GM12891 (cell line): ENCODE results near the gene MAGEA1.
"Not testable (repeated sequence)": the region's sequence is repeated elsewhere in the genome, so short reads cannot be mapped to it uniquely, and the experiment has no call there.

Experiments
- PAX5 ChIP-seq: IDR thresholded peaks from 2 replicates; pipeline ENCODE4 v1.6.1; 2011; ENCODE audit warnings: low read length, moderate library complexity, mild to moderate bottlenecking; ENCODE audit not compliant: insufficient read depth, severe bottlenecking
- POLR2A ChIP-seq: IDR thresholded peaks from 2 replicates; pipeline ENCODE4 v1.6.1; 2011; ENCODE audit warnings: low read depth, low read length, control low read depth
- POLR2AphosphoS5 ChIP-seq: IDR thresholded peaks from 2 replicates; pipeline ENCODE4 v1.6.1; 2011; ENCODE audit warnings: low read depth, low read length, control low read depth
- POU2F2 ChIP-seq: IDR thresholded peaks from 2 replicates; pipeline ENCODE4 v1.6.1; 2011; ENCODE audit warnings: low read depth, mild to moderate bottlenecking, control low read depth, low read length, moderate library complexity
- SPI1 ChIP-seq: IDR thresholded peaks from 2 replicates; pipeline ENCODE4 v1.6.1; 2011; ENCODE audit warnings: low read depth, low read length, control low read depth
- TAF1 ChIP-seq: IDR thresholded peaks from 2 replicates; pipeline ENCODE4 v1.6.1; 2011; ENCODE audit warnings: low read depth, low read length, control low read depth

GRCh38 chrX:153132924-153133323 is 46.2 kb upstream of the MAGEA1 start:
- not testable (repeated sequence) for TF ChIP-seq POLR2A, POLR2AphosphoS5, PAX5, SPI1, TAF1, POU2F2
